ENCODE measurements around the gene FAM177A1. TPM values are rescaled to one million over a fixed set of nuclear protein-coding genes. Genes with fewer than 3 reads are reported as not detected.

FAM177A1 gene
- total and polyA plus RNA-seq, 4 donors: 12.8 to 69.5 (median 39.4) TPM

- TF ChIP-seq ZBTB33 (IDR thresholded peaks at IDR 0.05) (no peak), HNF4A (conservative IDR thresholded peaks at IDR 0.05) (no peak), JUND (IDR thresholded peaks at IDR 0.05) (no peak)
- TF ChIP-seq, protein P1, sequence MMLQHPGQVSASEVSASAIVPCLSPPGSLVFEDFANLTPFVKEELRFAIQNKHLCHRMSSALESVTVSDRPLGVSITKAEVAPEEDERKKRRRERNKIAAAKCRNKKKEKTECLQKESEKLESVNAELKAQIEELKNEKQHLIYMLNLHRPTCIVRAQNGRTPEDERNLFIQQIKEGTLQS (IDR thresholded peaks at IDR 0.05): no peak
These were observed 66.6 kb downstream of the FAM177A1 start (continued) for GRCh38 chr14:35112641-35113040.

DNA sequence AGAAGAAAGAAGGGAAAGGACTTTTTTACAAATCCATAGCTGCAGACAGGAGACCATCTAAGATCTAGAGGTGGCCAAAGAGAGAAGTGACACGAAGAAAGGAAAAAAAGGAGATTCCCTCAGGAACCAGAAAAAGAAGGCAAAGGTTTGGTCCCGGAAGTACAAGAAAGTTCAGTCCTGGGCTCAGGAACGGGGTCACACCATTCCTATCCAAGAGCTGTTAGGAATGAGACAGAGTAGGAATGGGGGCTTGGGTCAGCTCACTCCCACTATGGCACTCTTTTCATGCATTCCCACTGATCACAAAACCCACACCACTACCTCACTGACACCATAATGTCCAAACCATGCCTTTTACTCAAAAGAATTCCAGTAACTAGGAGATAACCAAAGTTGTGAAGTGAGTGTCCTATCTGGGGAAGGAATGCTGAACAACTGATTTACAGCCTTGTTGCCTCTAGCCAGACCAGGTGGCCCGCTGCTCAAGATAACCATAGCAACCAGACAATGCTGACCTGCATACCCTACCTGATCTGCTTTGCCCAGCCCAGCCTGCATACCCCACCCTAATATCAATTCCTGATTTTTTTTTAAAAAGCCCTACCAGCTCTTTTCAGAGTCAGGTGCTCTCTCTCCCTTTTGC, 67.4 kb downstream of the FAM177A1 start:
- Histone ChIP-seq H3K27ac (ENCODE audit: low read depth in 1 of 2, low read length in 2 of 2) (no peak overlapping the region), H3K27me3 (ENCODE audit: control insufficient read depth in 4 of 4, insufficient read depth in 4 of 4, low read length in 3 of 4) (no peaks in the 10 kb centered on the region), H3K9me3 (ENCODE audit: control insufficient read depth in 4 of 4, low read length in 3 of 4) (peaks cover 0 to 2% (median 0%) of the 10 kb centered on the region in 4 donors), H3K9ac (ENCODE audit: low read depth in 1 of 2, low read length in 2 of 2) (no peak overlapping the region), H3K4me1 (ENCODE audit: control insufficient read depth in 4 of 4, insufficient read depth in 4 of 4, low read length in 3 of 4) (peaks cover 2 to 5% (median 3%) of the 10 kb centered on the region in 4 donors), H3K4me3 (ENCODE audit: low read depth in 1 of 3, low read length in 3 of 3) (no peak overlapping the region), H3K36me3 (ENCODE audit: control insufficient read depth in 4 of 4, insufficient read depth in 3 of 4, low read depth in 1 of 4, low read length in 3 of 4) (peaks cover 11 to 36% (median 28%) of the 10 kb centered on the region in 4 donors)
- 97% methylated on average over 4 of the region's 4 CpGs for WGBS
- TF ChIP-seq, protein P1 (IDR thresholded peaks at IDR 0.05): no peak
- no peak for TF ChIP-seq HNF4A (conservative IDR thresholded peaks at IDR 0.05)
- no peak for DNase-seq (ENCODE audit: low spot score)

GRCh38 chr14:35114036-35114435, 68.0 kb downstream of the FAM177A1 start:
- peaks cover 2 to 5% (median 3%) of the 10 kb centered on the region in 4 donors for H3K4me1 ChIP-seq (ENCODE audit: control insufficient read depth in 4 of 4, insufficient read depth in 4 of 4, low read length in 3 of 4)
- no peak for TF ChIP-seq MAX (IDR thresholded peaks at IDR 0.05)
- TF ChIP-seq FOXA1 (IDR thresholded peaks at IDR 0.05): no peak
- TF ChIP-seq RAD21 (IDR thresholded peaks at IDR 0.05): no peak
- TF ChIP-seq ZBTB33 (IDR thresholded peaks at IDR 0.05): no peak
- TF ChIP-seq YY1 (IDR thresholded peaks at IDR 0.05): no peak
- TF ChIP-seq GABPA (IDR thresholded peaks at IDR 0.05 in 1 of 2, conservative IDR thresholded peaks at IDR 0.05 in 1 of 2): no peak
- no peak for TF ChIP-seq CTCF (IDR thresholded peaks at IDR 0.05; ENCODE audit: low read depth, low read length, missing input control)
- TF ChIP-seq, protein P1 (IDR thresholded peaks at IDR 0.05): no peak
- no peak for TF ChIP-seq EGR1 (IDR thresholded peaks at IDR 0.05; ENCODE audit: low read depth in 2 of 2)
- no peak for TF ChIP-seq HNF4G (IDR thresholded peaks at IDR 0.05)
- no peak for TF ChIP-seq JUND (IDR thresholded peaks at IDR 0.05)
- no peak for TF ChIP-seq HNF4A (conservative IDR thresholded peaks at IDR 0.05)
- H3K9ac ChIP-seq (ENCODE audit: low read depth in 1 of 2, low read length in 2 of 2): no peak overlapping the region
- H3K4me3 ChIP-seq (ENCODE audit: low read depth in 1 of 3, low read length in 3 of 3): no peak overlapping the region
- H3K9me3 ChIP-seq (ENCODE audit: control insufficient read depth in 4 of 4, low read length in 3 of 4): peaks cover 0 to 2% (median 0%) of the 10 kb centered on the region in 4 donors
- no peak for DNase-seq (ENCODE audit: low spot score)
- H3K36me3 ChIP-seq (ENCODE audit: control insufficient read depth in 4 of 4, insufficient read depth in 3 of 4, low read depth in 1 of 4, low read length in 3 of 4): peaks cover 10 to 36% (median 28%) of the 10 kb centered on the region in 4 donors
- H3K27ac ChIP-seq (ENCODE audit: low read depth in 1 of 2, low read length in 2 of 2): no peak overlapping the region
- no peaks in the 10 kb centered on the region for H3K27me3 ChIP-seq (ENCODE audit: control insufficient read depth in 4 of 4, insufficient read depth in 4 of 4, low read length in 3 of 4)
- 92% methylated on average over 2 of the region's 2 CpGs for WGBS

Data from liver (tissue), 9 donors.